ELF-1 (cell line): ENCODE results near the gene SAG.

Source experiments
- DNase-seq: peaks from one replicate; pipeline ENCODE4 v3.0.0-alpha.2; 2016; ENCODE audit warnings: low read depth, low spot score

SAG gene

GRCh38 chr2:233288663-233289062, 19.0 kb upstream of the SAG start:
- DNase-seq = no peak

DNA sequence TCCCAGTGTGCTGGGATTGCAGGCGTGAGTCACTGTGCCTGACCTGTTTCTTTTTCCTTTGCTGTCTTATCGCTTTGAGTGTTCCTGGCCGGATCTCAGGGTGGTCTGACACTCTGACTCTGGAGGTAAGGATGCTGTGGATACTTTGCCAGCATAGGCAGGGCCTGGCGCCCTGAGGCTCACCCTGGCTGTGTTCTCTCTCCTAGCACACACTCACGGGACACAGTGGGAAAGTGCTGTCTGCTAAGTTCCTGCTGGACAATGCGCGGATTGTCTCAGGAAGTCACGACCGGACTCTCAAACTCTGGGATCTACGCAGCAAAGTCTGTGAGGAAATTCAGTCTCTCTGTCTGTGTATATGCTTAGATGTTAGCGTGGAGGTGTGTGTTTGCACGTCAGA, 18.0 kb upstream of the SAG start:
- no peak for DNase-seq

GRCh38 chr2:233290051-233290845, 17.4 kb upstream of the SAG start:
- DNase-seq = no peak

DNA sequence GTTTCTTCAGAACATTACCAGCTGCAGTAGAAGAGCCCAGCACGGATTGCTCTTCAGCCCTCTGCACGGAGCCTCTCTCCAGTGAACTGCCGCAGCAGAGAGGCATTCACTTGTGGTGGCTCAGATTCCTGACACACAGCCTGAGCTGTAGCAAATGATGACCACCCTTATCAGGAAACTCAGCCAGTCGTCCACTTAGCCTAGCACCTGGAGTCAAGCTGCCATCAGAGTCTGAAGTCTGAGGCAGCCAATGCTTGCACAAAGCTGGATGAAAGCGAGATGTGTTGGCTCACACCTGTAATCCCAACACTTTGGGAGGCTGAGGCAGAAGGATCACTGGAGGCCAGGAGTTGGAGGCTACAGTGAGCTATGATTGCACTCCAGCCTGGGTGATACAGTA, 11.7 kb upstream of the SAG start:
- DNase-seq = no peak

GRCh38 chr2:233297076-233297475, 10.5 kb upstream of the SAG start:
- no peak for DNase-seq

GRCh38 chr2:233300401-233300800, 7.2 kb upstream of the SAG start:
- no peak for DNase-seq

DNA sequence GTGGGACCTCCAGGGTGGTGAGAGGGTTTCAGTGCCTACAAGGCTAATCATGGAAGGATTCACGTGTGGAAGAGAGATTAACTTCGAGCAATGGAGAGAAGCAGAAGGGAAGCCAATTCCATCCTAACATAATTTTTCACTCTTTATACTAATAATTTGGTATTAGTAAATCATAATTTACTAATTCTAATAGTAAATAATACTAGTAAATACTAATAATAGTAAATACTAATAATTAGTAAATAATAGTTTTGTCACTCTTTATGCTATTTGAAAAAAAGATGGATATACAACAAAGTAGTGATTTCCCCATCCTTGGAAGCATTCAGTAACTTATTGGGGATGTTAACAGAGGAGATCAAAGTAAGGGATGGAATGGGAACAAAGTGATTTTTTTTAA, 6.4 kb upstream of the SAG start:
- DNase-seq = no peak

DNA sequence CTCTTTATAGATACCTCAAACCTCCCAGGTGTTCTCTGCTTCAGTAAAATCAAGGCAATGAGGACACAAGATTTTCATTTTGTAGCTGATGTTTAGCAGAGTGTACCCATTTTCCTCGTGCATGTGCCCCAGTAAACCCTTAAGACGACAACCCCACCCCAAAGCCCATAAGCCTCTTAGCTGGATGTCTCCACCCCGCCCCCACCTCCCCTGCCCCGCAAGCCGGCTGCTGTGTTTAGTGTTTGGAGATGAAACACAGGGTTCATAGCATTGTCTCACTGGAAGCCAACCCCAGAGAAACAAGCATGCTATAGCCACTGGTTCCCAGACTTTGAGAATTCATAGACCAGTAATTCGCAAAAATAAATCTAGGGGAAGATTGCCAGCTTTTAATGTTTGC, 5.8 kb upstream of the SAG start:
- no peak for DNase-seq

DNA sequence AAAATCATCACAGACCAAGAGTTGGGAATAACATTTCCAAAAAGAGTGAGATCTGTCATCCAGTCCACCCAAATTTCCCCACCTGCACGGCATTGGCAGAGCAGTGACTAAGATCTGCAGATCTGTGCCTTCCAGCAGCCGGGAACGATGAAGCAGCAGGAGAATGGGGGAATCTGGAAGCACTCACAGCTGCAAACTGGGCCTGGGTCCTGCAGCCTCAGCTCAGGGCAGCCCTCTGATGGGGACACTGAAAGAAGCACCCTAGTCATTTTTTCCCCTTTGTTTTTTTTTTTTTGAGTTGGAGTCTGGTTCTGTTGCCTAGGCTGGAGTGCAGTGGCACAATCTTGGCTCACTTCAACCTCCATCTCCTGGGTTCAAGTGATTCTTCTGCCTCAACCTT, 4.4 kb upstream of the SAG start:
- no peak for DNase-seq

- no peak for DNase-seq
Observed at GRCh38 chr2:233311241-233311926, 3.8 kb downstream of the SAG start.

DNA sequence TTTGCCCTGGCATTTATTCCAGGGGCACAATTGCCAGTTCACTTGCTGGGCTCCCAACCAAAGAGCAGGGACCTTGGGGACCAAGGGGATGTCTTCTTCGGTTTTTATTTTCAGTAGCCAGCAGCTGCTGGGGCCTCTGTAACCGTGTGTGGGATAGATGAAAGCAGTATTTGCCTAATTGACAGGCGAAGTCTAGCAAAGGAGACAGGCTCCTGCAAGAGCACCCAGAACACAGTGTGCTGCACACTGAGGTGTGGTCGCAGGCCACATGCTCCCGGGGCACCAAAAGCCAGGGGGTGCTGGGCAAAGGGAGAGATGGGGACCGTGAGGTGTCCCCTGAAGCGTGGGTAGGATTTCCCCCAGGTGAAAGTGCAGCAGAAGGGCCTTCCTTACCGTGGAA, 5.3 kb downstream of the SAG start:
- no peak for DNase-seq

GRCh38 chr2:233314180-233314925, 6.7 kb downstream of the SAG start:
- DNase-seq = no peak

- DNase-seq = no peak
Observed at GRCh38 chr2:233317196-233317943, 9.8 kb downstream of the SAG start.

DNA sequence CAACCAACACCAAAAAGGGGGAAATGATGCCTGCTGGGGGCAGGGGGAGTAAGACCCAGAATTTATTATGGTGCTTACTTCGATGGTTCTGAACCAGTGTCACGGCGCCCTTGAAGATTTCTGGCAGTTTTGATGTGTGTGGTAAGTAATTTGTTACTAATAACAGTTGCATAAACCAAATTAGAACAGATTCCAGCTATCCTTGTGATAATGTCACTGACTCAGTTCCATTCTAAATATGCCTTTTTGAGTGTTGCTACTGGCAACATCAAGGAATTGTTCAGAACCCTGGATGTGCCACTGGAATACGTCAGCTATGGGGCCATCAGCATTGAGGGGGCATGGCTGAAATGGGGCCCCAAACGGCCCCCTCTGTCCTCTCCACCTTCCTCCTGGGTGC, 11.6 kb downstream of the SAG start:
- no peak for DNase-seq

DNA sequence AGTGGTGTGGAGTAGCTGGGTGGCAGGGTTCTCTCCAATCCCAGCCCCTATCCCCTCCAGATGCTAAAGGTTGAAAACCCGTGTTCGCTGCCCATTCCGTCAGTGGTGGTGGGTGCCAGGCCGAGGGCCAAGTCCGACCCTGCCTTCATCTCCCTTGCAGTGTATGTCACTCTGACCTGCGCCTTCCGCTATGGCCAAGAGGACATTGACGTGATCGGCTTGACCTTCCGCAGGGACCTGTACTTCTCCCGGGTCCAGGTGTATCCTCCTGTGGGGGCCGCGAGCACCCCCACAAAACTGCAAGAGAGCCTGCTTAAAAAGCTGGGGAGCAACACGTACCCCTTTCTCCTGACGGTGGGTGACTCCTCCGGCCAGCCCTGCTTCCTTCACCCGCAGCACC, 12.9 kb downstream of the SAG start:
- DNase-seq = no peak

DNA sequence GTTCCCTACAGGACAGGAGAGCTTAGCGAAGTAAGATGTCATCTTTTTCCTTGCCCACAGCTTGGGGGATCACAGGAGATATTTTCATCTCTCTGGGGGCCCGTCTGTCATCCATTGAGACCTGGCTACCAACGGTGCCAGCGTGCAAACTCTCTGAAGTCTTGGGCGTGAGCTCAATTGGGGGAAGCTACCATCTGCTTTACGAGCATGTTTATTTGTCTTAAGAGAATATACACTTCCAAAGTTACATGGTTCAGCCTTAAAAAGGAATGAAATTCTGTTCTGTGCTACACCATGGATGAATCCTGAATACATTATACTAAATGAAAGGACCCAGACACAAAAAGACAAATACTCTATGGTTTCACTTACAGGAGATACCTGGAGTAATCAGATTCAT, 13.6 kb downstream of the SAG start:
- DNase-seq = no peak

DNA sequence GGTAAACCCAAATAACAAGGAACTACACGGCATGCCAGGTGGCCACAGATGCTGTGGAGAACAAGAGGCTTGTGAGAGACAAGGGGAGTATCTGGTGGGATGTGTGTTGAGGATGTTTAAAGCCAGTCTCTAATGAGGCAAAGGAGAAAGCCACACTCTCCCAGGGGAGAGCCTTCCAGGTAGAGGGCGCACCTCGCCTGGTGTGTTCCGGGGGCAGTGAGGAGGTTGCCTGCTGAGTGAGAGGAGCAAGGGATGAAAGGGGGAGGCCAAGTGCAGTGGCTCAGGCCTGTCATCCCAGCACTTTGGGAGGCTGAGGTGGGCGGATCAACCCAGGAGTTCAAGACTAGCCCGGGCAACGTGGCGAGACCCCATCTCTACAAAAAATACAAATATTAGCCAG, 16.2 kb downstream of the SAG start:
- DNase-seq = no peak

- DNase-seq = no peak
Observed at GRCh38 chr2:233325256-233325655, 17.6 kb downstream of the SAG start.

DNA sequence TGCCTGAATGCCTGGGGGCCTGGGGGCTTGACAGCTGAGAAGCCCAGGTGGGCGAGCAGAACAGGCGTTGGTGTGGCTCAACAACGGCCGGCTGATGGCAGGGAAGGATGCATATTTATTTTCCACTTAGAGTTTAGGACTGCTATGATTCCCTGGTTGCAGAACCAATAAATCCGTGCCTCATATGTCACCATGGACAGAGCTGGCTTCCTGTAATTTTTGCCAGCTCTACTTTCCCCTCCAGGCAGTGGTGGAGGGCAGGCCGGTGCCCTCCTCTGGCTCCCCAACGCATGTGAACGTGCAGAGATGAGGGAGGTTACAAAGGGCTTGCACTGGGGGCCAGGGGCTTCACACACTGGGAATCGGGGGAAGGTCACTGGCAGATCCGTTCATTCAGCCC, 18.2 kb downstream of the SAG start:
- no peak for DNase-seq

GRCh38 chr2:233326500-233326899, 18.9 kb downstream of the SAG start:
- DNase-seq = no peak

DNA sequence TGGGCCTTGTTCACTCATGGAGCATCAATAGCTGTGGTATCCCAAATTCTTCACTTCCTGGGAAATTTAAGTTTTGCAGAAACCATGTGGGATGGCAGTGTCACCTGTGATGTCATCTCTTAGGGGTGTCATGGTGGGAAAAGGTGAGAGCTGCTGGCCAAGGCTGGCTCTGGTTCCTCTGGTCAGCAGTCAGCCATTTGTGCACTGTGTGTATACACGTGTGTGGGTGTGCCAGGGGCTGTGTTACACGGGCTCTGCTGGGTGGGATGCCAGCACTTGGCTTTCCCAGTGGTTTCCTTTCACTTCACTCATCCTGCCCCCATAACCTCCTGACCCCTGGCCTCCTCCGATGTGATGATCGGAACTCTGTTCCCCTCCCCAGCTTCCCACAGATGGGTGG, 21.3 kb downstream of the SAG start:
- DNase-seq = no peak
